Measurements from ENCODE around the gene NKD1.

NKD1 gene

GRCh38 chr16:50630394-50631020, 82.3 kb downstream of the NKD1 start:
- no peak overlapping the region for H3K4me3 ChIP-seq (ENCODE audit: low read depth, low read length)
- no peak for DNase-seq
- H3K9me3 ChIP-seq = no peaks in the 10 kb centered on the region; the same call in 1 of the 2 replicates
- H3K4me1 ChIP-seq = no peaks in the 10 kb centered on the region
- H3K36me3 ChIP-seq = no peaks in the 10 kb centered on the region
- no peaks in the 10 kb centered on the region for H3K27me3 ChIP-seq
- no peak for TF ChIP-seq CTCF (IDR thresholded peaks at IDR 0.05; ENCODE audit: low read depth, low read length)

- DNase-seq = no peak
- no peaks in the 10 kb centered on the region for H3K36me3 ChIP-seq
- H3K27me3 ChIP-seq = no peaks in the 10 kb centered on the region
- no peaks in the 10 kb centered on the region for H3K4me1 ChIP-seq
- H3K4me3 ChIP-seq (ENCODE audit: low read depth, low read length) = no peak overlapping the region
- H3K9me3 ChIP-seq = no peaks in the 10 kb centered on the region; the same call in 1 of the 2 replicates
- TF ChIP-seq CTCF (IDR thresholded peaks at IDR 0.05; ENCODE audit: low read depth, low read length) = no peak
These were observed 83.2 kb downstream of the NKD1 start for GRCh38 chr16:50631249-50631984.

- no peak for TF ChIP-seq CTCF (IDR thresholded peaks at IDR 0.05; ENCODE audit: low read depth, low read length)
- no peaks in the 10 kb centered on the region for H3K4me1 ChIP-seq
- no peaks in the 10 kb centered on the region; the same call in 1 of the 2 replicates for H3K9me3 ChIP-seq
- H3K27me3 ChIP-seq = no peaks in the 10 kb centered on the region
- DNase-seq = no peak
- H3K36me3 ChIP-seq = no peaks in the 10 kb centered on the region
- no peak overlapping the region for H3K4me3 ChIP-seq (ENCODE audit: low read depth, low read length)
These were observed 83.9 kb downstream of the NKD1 start for GRCh38 chr16:50631985-50632576.

GRCh38 chr16:50632927-50633800, 85.0 kb downstream of the NKD1 start:
- Histone ChIP-seq H3K4me1 (no peaks in the 10 kb centered on the region), H3K27me3 (no peaks in the 10 kb centered on the region), H3K36me3 (no peaks in the 10 kb centered on the region), H3K9me3 (no peaks in the 10 kb centered on the region; the same call in 1 of the 2 replicates), H3K4me3 (ENCODE audit: low read depth, low read length) (no peak overlapping the region)
- DNase-seq = no peak
- no peak for TF ChIP-seq CTCF (IDR thresholded peaks at IDR 0.05; ENCODE audit: low read depth, low read length)

GRCh38 chr16:50634090-50634489, 85.9 kb downstream of the NKD1 start:
- no peak for TF ChIP-seq CTCF (IDR thresholded peaks at IDR 0.05; ENCODE audit: low read depth, low read length)
- no peak for DNase-seq
- no peaks in the 10 kb centered on the region for H3K36me3 ChIP-seq
- H3K4me3 ChIP-seq (ENCODE audit: low read depth, low read length) = no peak overlapping the region
- H3K4me1 ChIP-seq = no peaks in the 10 kb centered on the region
- H3K27me3 ChIP-seq = no peaks in the 10 kb centered on the region
- H3K9me3 ChIP-seq = no peaks in the 10 kb centered on the region; the same call in 1 of the 2 replicates

Data from BE2C (cell line).